Endothelial cell of umbilical vein (primary cell): ENCODE results near the gene C9. TPM values are rescaled to one million over a fixed set of nuclear protein-coding genes. Genes with fewer than 3 reads are reported as not detected.

Source experiments
- BruUV-seq: library from RNA; stranded (reverse); fragments of 400-500 nt; replicated peaks from 2 replicates; lab custom pipeline; 2021; lab: Mats Ljungman, UMichigan
- CTCF ChIA-PET: fragments of 300-600, 350-600 bp; sonication (Branson Sonifier 250); formaldehyde crosslinking; loops from one replicate; lab custom pipeline; 2021; ENCODE audit warnings: antibody characterized with exemption, inconsistent platforms; lab: Charles Lee
- POLR2A ChIA-PET: fragments of 300-600, 350-600 bp; sonication (Branson Sonifier 250); formaldehyde crosslinking; loops from one replicate; lab custom pipeline; 2021; ENCODE audit warnings: antibody characterized with exemption, inconsistent platforms; lab: Charles Lee
- DNase-seq: peaks from one replicate; pipeline ENCODE4 v3.0.0-alpha.2; 2011; ENCODE audit warnings: low read depth, low spot score
- FAIRE-seq: peaks from 2 replicates; lab custom pipeline; 2011; peaks lifted over from hg19 to GRCh38; lab: Jason Lieb, UNC
- H2AFZ ChIP-seq: 2 replicates; pipeline ENCODE4 v1.6.0; 2012; ENCODE audit warnings: low read depth, low read length, control low read depth, inconsistent platforms
- H3K27ac ChIP-seq: 2 replicates; pipeline ENCODE4 v1.5.1; 2011; ENCODE audit warnings: low read depth, mild to moderate bottlenecking, control low read depth, low read length, moderate library complexity; ENCODE audit not compliant: insufficient read depth
- H3K27me3 ChIP-seq, 2 experiments: 2 replicates each; pipeline versions ENCODE4 v1.6.0 to v1.6.1; 2011; ENCODE audit warnings: low read length in 2 of 2, mixed read lengths in 1 of 2; ENCODE audit not compliant: control insufficient read depth in 2 of 2, insufficient read depth in 2 of 2
- H3K36me3 ChIP-seq, 2 experiments: 2 replicates in 1 of 2; 3 replicates in 1 of 2; pipeline ENCODE4 v1.5.1; 2011; ENCODE audit warnings: low read length in 2 of 2, mild to moderate bottlenecking in 1 of 2, moderate library complexity in 1 of 2; ENCODE audit not compliant: control insufficient read depth in 2 of 2, insufficient read depth in 2 of 2; ENCODE audit errors: extremely low read depth in 1 of 2
- H3K4me1 ChIP-seq: 3 replicates; pipeline ENCODE4 v1.5.1; 2011; ENCODE audit warnings: mild to moderate bottlenecking, low read length; ENCODE audit not compliant: control insufficient read depth, insufficient read depth; ENCODE audit errors: extremely low read depth
- H3K4me2 ChIP-seq: 2 replicates; pipeline ENCODE4 v1.6.1; 2011; ENCODE audit warnings: low read length, control low read depth, mixed read lengths; ENCODE audit not compliant: insufficient read depth
- H3K4me3 ChIP-seq, 3 experiments: fragments of 200-600 bp in 1 of 3; sonication (generic), shearing (Covaris generic) in 1 of 3; replicated peaks in 1 of 3; 2 replicates each; pipeline ENCODE4 v1.5.1; 2011 to 2016; ENCODE audit warnings: control low read depth in 3 of 3, low read length in 3 of 3, mild to moderate bottlenecking in 2 of 3, inconsistent platforms in 1 of 3, low read depth in 1 of 3, moderate library complexity in 1 of 3; ENCODE audit not compliant: insufficient read depth in 1 of 3
- H3K79me2 ChIP-seq: 2 replicates; pipeline ENCODE4 v1.6.0; 2012; ENCODE audit warnings: low read length, inconsistent platforms; ENCODE audit not compliant: control insufficient read depth, insufficient read depth
- H3K9ac ChIP-seq: replicated peaks from 2 replicates; pipeline ENCODE3; 2011; ENCODE audit warnings: low read length, control low read depth; ENCODE audit not compliant: insufficient read depth; ENCODE audit errors: extremely low read depth
- H3K9me1 ChIP-seq: replicated peaks from 3 replicates; pipeline ENCODE4 v1.6.0; 2011; ENCODE audit warnings: mild to moderate bottlenecking, low read length; ENCODE audit not compliant: control insufficient read depth, insufficient read depth; ENCODE audit errors: extremely low read depth
- H3K9me3 ChIP-seq: replicated peaks from 2 replicates; pipeline ENCODE4 v1.5.1; 2012; ENCODE audit warnings: low read length, inconsistent platforms; ENCODE audit not compliant: control insufficient read depth, insufficient read depth
- H4K20me1 ChIP-seq: replicated peaks from 2 replicates; pipeline ENCODE3; 2011; ENCODE audit warnings: mild to moderate bottlenecking, low read length; ENCODE audit not compliant: control insufficient read depth, insufficient read depth; ENCODE audit errors: extremely low read depth
- CTCF ChIP-seq, 2 donors: IDR thresholded peaks; 1 replicate in 1 of 2; 2 replicates in 1 of 2; pipeline ENCODE4 v1.5.1; 2011; ENCODE audit warnings: low read length in 2 of 2, mild to moderate bottlenecking in 2 of 2, moderate library complexity in 2 of 2, control low read depth in 1 of 2, inconsistent platforms in 1 of 2, low read depth in 1 of 2; ENCODE audit not compliant: insufficient read depth in 1 of 2; ENCODE audit errors: extremely low read depth in 1 of 2
- EZH2 ChIP-seq: IDR thresholded peaks from 2 replicates; pipeline ENCODE4 v1.6.1; 2012; ENCODE audit warnings: borderline replicate concordance, low read depth, mild to moderate bottlenecking, moderate library complexity, low read length, inconsistent platforms; ENCODE audit not compliant: severe bottlenecking
- FOS ChIP-seq: IDR thresholded peaks from 2 replicates; pipeline ENCODE4 v1.6.1; 2011; ENCODE audit warnings: mild to moderate bottlenecking, low read length, moderate library complexity, borderline replicate concordance; ENCODE audit not compliant: insufficient read depth
- GATA2 ChIP-seq: IDR thresholded peaks from 2 replicates; pipeline ENCODE4 v1.7.0; 2011; ENCODE audit warnings: low read depth, mild to moderate bottlenecking, moderate library complexity, mixed read lengths, low read length; ENCODE audit not compliant: insufficient read length, insufficient read depth
- JUN ChIP-seq: IDR thresholded peaks from 2 replicates; pipeline ENCODE4 v1.6.1; 2011; ENCODE audit warnings: borderline replicate concordance, low read depth; ENCODE audit not compliant: insufficient read length, insufficient read depth
- MYC ChIP-seq: IDR thresholded peaks from one replicate; pipeline ENCODE4 v1.6.1; 2011; ENCODE audit warnings: mild to moderate bottlenecking, low read depth, low read length
- POLR2A ChIP-seq: IDR thresholded peaks from 2 replicates; pipeline ENCODE4 v1.6.1; 2012; ENCODE audit warnings: low read depth, mild to moderate bottlenecking, control low read depth, low read length
- POLR2AphosphoS5 ChIP-seq: IDR thresholded peaks from 2 replicates; pipeline ENCODE4 v1.6.1; 2012; ENCODE audit warnings: low read depth, mild to moderate bottlenecking, control low read depth, low read length, moderate library complexity; ENCODE audit not compliant: insufficient read depth
- dilution Hi-C: fragments of 300-500 bp; cut with MboI; formaldehyde crosslinking; loops from one replicate; pipeline ENCODE4 v1.15.0; 2019; ENCODE audit warnings: low sequenced_read_pairs; ENCODE audit not compliant: extremely low pct_ligation_motif_present
- intact Hi-C: fragments of 100-400 bp; cut with micrococcal nuclease; formaldehyde crosslinking; loops from one replicate; pipeline ENCODE4 v1.10.0; 2022
- polyA plus RNA-seq, 4 experiments: library from polyadenylated mRNA; depleted of rRNA in 3 of 4; stranded (reverse) in 3 of 4; unstranded in 1 of 4; fragments of >200 nt; gene quantifications; 2 replicates each; pipeline versions ENCODE4 v1.2.1 to v1.2.3, GENCODE V29; 2011 to 2012; ENCODE audit warnings: missing spikeins in 1 of 4
- total RNA-seq: library from RNA; stranded (reverse); gene quantifications from 2 replicates; pipeline ENCODE4 v1.2.3, GENCODE V29; 2021
- TF ChIP-seq, protein P1 (sequence below): IDR thresholded peaks from 2 replicates; pipeline ENCODE4 v1.6.1; 2011; ENCODE audit not compliant: insufficient read depth, insufficient read length

Gene C9
- total and polyA plus RNA-seq, 2 donors (not counting 3 experiments of a cell fraction or from before 2014, with no cell fraction given) = 0.33 TPM; not detected in 1

- TF ChIP-seq FOS (peak; percentile 53), EZH2 (no peak), POLR2AphosphoS5 (peak; percentile 26)
- peak; percentile 86 for DNase-seq
- no peaks in the 10 kb centered on the region for H4K20me1 ChIP-seq
- H3K27me3 ChIP-seq = no peaks in the 10 kb centered on the region
- H3K4me3 ChIP-seq = no peak overlapping the region
- no peaks in the 10 kb centered on the region for H3K9me1 ChIP-seq
- H3K36me3 ChIP-seq = peaks cover 28 to 41% of the 10 kb centered on the region in 2 experiments
- peak overlapping the region; percentile 42 for H3K27ac ChIP-seq
- H3K4me2 ChIP-seq = no peak overlapping the region
- no peak overlapping the region for H2AFZ ChIP-seq
- no peak overlapping the region for H3K9ac ChIP-seq
- peaks cover 19% of the 10 kb centered on the region for H3K4me1 ChIP-seq
- dilution Hi-C loops (no loop called here), intact Hi-C loops (no loop called here)
- peaks cover 49% of the 10 kb centered on the region for H3K79me2 ChIP-seq
- POLR2A ChIA-PET = interaction anchor here (0.6 to 1.8 kb wide), 3 partner anchors 16 to 106 kb away, joined by 3 to 9 read pairs (median 4); partner anchors contain the start of gene DAB2
- FAIRE-seq = peak; percentile 46
- no peaks in the 10 kb centered on the region for H3K9me3 ChIP-seq
- no TSS peak for BruUV-seq
- CTCF ChIA-PET = interaction anchor here (0.7 to 10.1 kb wide), 8 partner anchors 10 to 177 kb away, joined by 3 to 97 read pairs (median 5); partner anchors contain the start of gene DAB2
These were observed 30.7 kb upstream of the C9 start for GRCh38 chr5:39394946-39395345.

DNA sequence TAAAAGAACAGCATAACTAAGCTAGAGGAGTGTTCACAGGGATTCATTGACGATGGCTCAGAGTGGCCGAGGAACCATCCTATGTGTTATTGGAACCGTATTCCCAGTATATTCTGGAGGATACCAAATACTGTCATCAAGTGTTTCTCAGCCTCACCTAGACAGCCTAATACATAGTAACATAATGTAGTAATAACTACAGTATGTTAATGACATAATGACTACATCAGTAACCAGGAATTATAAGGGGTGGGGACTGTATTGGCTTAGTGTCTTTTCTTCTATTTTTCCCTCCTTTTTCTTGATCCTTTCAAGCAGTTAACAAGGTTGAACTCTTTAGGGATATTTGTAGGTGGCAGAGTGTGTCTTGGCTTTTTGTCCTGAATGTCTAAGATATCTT, 26.6 kb upstream of the C9 start:
- no peaks in the 10 kb centered on the region for H3K27me3 ChIP-seq
- FAIRE-seq (no peak), DNase-seq (no peak)
- peaks cover 29 to 51% of the 10 kb centered on the region in 2 experiments for H3K36me3 ChIP-seq
- H2AFZ ChIP-seq = no peak overlapping the region
- dilution Hi-C loops = no loop called here
- no peak overlapping the region for H3K27ac ChIP-seq
- POLR2A ChIA-PET = no interaction called here
- BruUV-seq = no TSS peak
- no peaks in the 10 kb centered on the region for H4K20me1 ChIP-seq
- no peak overlapping the region for H3K4me3 ChIP-seq
- H3K9me1 ChIP-seq = no peaks in the 10 kb centered on the region
- H3K9me3 ChIP-seq = no peaks in the 10 kb centered on the region
- CTCF ChIA-PET = interaction anchor here (1.0 kb wide), 1 partner anchor 15 kb away, joined by 3 read pairs; no protein-coding TSS in a partner anchor
- no peak overlapping the region for H3K4me2 ChIP-seq
- H3K4me1 ChIP-seq = peaks cover 6% of the 10 kb centered on the region
- intact Hi-C loops = no loop called here
- H3K79me2 ChIP-seq = peaks cover 10% of the 10 kb centered on the region
- TF ChIP-seq, protein P1, sequence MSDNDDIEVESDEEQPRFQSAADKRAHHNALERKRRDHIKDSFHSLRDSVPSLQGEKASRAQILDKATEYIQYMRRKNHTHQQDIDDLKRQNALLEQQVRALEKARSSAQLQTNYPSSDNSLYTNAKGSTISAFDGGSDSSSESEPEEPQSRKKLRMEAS = no peak
- no peak for TF ChIP-seq POLR2AphosphoS5
- TF ChIP-seq MYC = no peak
- no peak for TF ChIP-seq GATA2
- no peak for TF ChIP-seq CTCF (IDR thresholded peaks at IDR 0.05; ENCODE audit: extremely low read depth in 1 of 2, insufficient read depth in 1 of 2, low read depth in 1 of 2, low read length in 2 of 2)
- TF ChIP-seq POLR2A = no peak
- no peak for TF ChIP-seq EZH2
- no peak for TF ChIP-seq FOS
- TF ChIP-seq JUN = no peak
- H3K9ac ChIP-seq = no peak overlapping the region
